Activated CD4-positive, alpha-beta T cell treated with anti-CD3 and anti-CD28 coated beads, Interleukin-2, amount 50 U/mL, for 48 hours (primary cell): Measurements from ENCODE around the gene ZMIZ1.
"Not testable (repeated sequence)": the region's sequence is repeated elsewhere in the genome, so short reads cannot be mapped to it uniquely, and the experiment has no call there.

Experiments
- DNase-seq, 2 experiments: peaks; one replicate each; pipeline ENCODE4 v3.0.0-alpha.2; 2020

The ZMIZ1 gene

DNA sequence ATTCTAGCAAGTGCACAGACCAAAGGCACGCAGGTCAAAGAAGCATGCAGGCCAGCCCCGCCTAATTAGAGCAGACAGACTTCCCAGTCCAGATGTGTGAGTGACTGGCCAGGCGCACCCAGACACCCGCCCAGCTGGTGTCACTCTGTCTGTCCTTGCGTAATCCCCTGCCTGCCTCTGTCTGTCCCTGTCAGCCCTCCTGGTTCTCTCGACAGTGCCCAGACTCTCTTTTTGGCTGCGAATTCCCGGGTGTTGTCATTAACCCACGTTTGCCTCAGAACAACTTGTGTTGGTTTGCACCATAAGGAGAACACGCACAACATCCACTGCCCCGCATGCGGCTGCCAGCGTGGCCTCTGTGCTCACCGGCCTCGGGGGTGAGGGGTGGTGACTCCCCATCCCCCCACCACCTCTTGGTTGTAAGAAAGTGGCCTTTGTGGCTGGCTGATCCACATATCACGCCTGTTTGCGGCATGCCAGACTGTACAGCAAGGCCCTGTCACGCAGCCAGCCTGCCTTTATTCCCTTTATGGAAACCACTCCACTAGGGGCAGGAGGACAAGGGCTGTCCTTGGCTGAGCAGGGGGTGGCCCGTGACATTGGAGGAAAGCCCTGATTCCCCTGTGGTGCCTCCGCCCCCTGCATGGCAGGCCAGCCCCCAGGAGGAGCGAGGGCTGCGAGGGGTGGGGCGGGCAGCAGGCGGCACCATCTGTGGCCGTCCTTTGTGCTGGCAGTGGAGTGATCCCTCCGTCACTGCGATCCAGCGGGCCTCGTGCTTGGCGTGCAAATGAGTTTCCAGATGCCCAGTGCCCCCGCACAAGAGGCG is 205.7 kb downstream of the ZMIZ1 start:
- no peak for DNase-seq

DNA sequence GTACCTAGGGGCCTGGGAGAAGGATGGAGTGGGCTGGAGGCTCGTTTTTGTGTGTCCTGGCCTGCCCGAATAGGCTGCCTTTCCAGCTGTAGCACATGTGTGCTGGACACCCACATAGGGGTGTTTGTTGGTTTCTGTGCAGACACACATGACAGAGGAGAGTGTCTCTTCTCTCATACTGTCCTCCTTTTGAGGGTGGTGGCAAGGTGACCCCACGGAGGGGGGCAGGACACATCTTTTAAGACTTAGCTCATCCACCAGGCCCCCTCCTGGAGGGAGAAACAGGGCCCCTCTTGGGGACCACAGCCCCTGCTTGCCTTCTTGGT is 206.3 kb downstream of the ZMIZ1 start:
- DNase-seq, result no peak

DNA sequence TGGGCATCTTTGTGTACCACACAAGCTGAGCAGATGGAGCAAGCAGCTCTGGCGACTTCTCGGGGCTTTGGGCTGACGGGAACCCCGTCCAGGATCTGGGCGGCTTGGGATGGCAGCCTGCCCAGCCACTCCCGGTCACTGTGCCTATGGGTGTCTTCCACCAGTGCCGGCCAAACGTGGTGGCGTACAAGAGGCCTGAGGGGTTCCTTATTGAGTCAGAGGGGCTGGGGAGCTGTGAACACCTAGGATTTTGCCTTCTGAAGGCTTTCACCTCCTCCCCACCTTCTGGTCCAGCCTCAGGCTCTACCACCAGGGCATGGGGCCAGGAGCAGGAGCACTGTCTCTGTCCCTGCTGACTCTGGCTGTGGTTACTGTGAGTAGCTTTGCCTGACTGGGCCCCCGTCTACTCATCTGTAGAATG is 206.7 kb downstream of the ZMIZ1 start:
- DNase-seq, result no peak

DNA sequence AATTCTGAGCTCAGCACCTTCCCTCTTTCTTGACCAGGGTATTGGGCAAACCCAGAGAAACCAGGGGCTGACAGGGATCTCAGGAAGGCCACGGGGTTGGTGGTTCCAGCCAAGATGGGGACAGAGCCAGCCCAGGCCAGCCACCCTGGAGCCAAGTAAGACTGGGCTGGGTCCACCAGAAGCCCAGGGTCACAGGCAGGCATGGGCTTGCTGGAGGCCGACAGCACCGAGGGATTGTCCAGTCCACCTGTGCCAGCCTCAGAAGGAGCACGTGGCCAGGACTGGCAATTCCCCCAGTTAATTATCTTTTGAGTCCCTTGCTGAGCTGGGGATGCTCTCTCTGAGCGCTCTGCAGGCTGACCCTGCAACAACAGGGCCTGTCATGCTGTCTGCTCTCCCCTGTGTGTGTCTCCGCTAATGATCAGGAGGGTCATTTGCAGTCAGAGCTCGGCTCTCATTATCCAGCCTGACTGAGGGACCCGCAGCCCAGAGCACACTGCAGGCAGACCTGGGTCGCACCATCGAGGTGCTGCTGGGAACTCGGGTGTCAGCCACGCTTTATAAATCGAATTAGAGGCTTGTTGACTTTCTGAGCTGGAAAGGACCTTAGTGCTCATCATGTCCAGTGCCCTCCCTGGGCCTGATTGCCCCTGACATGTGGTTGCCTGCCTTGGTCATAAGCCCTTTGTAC is 209.0 kb downstream of the ZMIZ1 start:
- no peak for DNase-seq

DNA sequence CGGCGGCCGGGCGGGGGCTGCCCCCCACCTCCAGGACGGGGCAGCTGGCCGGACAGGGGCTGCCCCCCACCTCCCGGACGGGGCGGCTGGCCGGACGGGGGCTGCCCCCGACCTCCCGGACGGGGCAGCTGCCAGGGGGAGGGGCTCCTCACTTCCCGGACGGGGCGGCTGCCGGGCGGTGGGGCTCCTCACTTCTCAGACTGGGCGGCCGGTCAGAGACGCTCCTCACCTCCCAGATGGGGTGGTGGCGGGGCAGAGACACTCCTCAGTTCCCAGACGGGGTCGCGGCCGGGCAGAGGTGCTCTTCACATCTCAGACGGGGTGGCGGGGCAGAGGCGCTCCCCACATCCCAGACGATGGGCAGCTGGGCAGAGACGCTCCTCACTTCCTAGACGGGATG is 210.3 kb downstream of the ZMIZ1 start:
- not testable (repeated sequence) for DNase-seq

DNA sequence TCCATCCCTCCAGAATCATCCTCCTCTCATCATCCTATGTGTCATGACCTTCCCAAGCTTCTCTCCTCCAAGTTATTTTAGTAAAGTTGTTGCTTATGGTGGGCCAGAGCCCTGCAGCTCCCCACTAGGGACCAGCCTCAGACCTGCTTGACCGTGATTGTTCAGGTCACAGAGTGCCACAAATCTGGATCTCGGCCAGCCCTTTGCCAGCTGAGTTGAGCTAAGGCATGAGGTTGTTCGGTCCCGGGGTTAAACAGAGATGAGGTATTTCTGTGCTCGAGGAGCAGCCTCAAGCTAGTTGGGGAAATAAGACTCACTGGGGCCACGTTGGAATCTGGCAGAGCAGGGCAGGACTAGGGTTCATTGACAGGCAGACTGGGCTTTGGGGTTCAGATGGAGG is 212.2 kb downstream of the ZMIZ1 start:
- no peak for DNase-seq

DNA sequence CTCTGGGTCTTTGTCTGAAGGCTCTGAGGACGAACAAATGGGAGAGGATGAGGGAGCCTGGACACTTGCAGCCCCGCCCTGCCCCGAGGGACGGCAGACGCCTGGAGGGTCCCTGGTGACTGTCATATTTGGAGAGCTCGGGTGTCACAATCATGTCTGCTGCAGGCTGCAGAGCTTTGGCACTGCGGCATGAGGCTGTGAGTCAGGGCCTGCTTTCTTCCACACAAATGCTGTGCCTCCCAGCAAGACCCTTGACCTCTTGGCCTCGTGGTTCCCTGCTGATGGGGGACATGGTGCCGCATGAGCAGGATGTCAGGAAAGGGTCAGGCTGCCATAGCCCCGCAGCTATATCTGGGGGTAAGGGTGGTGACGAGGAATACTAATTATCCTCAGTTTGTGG is 213.6 kb downstream of the ZMIZ1 start:
- no peak for DNase-seq

DNA sequence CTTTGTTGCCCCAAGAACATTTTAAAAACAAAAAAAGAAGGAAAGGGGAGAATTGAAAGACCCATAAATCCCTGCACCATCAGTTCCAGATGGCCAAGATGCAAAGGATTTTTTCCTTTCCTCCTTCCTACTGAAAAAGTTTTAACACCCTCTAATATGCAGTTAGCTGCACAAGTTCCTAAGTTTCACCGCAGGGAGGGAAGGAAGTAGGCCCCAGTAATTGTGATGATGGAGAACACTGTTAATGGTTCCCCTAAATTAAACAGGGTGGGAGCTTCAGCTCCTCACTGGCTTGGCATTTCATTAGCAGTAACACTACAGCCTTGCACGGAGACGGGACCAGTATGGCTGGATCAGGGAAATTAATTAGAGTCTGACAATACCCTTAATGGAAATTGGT is 214.8 kb downstream of the ZMIZ1 start:
- no peak for DNase-seq

DNA sequence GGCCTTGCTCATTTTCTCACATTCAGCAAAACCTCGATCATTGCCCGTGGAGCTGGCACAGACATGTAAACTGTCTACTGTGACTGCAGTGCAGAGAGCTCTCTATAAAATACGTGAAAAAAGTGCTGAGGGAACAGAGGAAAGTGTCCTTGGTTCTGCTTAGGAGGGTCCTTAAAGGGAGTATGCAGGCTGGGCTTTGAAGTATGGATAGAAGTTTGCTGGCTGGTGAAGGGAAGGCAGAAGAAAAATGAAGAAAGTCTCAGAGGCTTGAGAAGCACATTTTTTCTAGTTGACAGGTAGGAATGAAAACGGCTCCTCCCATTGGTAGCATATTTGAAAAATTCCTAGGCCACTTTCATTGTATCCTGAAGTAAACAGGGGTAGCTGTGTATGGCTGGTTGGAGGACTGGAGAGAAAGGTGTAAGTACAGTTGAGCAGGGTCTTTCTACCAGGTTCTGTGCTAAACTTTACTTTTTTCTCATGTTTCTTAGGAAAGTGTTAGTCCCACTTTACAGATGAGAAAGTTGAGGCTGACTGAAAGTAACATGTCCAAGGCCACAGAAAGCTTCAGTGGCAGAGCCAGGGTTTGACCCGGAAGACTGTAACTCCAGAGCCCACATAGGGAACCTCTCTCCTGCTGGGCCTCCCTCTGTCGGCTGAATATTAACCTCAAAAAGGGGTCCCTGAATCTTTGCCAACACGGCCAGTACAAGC is 215.5 kb downstream of the ZMIZ1 start:
- DNase-seq, result no peak

DNA sequence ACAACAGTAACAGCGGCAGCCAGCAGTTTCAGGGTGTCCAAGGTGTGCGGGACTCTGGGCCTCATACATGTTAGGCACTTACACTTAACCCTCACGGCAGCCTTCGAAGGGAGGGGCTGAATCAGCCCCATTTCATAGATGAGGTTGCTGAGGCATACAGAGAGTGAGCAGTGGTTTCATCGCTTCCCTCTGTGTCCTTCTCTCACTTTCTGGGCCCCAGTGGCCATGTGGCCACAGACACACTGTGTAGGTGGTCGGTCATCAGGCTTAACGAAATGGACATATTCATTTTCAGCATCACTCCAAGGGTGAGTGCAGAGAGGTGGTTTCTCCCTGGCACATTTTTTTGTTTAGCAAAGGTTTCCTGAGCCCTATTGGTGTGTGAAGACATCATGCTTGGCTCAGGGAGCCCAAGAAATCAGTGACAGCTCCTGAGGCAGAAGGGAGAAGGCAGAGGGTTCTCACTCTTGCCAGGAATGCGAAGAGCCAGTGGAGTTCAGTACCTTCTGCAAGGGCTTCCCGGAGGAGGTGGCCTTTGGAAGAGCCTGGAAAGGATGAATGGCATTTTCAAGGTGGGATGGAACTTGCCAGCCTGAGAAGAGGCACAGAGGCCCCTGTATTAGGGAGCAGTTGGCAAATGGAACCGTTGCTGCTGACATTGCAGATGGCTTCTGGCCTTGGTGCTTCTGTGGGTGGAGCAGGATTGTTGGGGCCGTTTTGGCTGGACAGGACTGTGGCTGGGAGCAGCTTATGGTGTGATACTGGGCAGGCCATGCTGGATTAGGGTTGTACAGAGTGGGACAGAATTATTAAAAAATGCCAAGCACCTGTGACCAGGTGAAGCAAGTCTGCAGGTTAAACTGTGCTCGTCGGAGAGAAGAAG is 216.8 kb downstream of the ZMIZ1 start:
- peak; percentile 43 to 63 for DNase-seq

DNA sequence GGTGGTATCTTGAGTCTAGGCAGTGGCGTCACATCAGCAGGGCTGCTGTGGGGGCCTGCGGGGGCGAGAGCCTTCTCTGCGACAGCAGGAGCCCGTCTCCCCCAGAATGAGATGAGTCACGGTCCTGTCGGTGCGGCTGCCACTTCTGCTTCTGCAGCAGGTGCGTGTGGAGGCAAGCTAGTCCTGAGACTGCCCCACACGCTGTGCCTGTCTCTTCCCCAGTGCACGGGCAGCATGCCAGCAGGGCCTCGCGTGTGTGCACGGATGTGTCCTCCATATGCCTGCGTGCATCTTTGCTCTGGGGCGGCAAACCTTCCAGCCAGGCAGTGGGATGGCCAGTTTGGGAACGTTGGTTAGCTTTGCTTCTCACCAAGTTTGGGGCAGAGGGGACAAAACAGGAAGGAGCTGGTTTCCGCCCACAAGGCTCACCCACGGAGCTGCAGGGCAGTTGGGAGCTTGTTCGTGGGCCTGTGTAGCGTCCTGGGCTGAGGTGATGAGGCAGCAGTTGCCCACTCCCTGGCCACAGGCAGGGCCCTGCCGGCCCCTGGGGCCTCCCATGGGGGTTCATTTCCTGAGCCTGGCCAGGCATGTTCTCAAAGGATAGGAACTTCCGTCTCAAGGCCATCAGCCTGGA is 217.7 kb downstream of the ZMIZ1 start:
- peak; percentile 71 to 79 for DNase-seq

DNA sequence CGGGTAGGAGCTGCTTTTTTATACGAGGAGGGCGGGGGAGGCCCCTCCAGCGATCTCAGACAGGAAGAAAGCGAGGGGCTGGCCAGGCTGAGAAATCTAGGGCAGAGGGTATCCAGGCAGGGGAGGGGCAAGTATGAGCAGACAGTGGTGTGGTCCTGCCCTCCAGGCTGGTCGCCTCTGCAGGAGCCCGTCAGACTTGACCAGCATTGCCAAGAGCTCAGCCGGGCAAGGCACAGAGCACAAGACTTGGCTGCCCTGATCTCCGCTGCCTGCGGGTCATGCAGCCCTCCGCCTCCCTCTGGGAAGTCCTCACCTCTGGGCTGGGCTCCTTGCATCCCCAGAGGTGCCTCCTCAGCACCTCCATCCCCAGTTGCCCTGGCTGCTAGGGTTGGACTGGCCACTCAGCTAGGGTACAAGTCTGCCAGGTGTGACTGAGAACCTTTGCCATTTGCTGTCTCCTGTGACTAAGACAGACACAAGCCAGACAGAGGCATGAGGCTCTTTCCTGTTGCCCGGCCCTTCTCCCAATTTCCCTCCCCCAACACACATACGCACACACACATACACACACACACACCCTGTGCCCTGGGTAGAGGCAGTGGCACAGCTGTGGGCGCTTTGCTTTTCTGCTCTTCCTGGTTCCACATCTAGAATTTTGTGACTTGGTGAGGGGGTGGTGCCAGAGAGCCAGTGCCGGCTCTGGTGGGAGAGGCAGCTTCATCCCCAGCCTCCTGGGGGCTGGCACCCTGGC is 219.4 kb downstream of the ZMIZ1 start:
- no peak for DNase-seq

DNA sequence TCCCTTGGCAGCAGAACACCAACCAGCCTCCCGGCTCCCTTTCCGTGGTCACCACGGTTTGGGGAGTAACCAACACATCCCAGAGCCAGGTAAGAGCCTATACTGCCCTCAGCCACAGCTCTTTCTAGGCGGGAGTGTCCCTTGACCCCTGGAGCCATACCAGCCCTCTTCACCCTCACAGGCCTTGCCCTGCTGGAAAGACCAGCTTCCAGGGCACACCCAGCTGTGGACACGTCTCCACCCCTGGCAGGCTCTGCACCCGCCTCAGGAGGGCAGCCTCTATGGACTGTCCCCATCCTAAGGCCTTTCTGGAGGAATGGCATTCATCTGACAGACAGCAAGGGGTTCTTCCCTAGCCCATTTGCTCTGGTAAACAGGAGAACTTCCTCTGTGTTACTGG is 221.0 kb downstream of the ZMIZ1 start:
- DNase-seq, result no peak

DNA sequence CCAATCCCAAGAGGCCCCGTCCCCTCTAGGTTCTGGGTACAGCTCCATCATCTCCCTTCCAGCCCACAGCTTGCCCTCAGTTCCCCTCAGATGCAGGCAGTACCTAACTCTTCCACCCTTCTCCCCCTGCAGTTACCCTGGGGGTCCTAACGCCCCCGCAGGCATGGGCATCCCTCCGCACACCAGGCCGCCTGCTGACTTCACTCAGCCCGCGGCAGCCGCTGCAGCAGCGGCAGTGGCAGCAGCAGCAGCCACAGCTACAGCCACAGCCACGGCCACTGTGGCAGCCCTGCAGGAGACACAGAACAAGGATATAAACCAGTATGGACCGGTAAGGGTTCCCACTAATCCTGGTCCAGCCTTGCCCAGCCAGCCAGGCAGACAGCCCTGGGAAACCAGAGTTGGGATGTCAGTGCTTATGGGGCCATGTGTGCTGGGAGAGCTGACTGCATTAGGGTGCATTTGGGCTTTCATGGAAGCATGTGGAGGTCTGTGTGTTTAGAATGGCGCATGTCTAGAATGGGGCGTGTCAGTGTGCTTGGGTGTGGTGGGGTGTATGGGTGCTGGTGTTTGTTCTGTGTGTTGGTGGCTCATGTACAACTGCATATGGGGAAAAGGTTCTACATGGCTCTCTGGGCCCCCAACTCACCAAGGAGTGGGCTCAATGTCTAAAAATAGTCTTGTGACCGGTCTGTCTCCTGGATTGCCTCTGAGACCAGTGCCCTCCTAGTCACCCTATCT is 223.4 kb downstream of the ZMIZ1 start:
- no peak for DNase-seq

DNA sequence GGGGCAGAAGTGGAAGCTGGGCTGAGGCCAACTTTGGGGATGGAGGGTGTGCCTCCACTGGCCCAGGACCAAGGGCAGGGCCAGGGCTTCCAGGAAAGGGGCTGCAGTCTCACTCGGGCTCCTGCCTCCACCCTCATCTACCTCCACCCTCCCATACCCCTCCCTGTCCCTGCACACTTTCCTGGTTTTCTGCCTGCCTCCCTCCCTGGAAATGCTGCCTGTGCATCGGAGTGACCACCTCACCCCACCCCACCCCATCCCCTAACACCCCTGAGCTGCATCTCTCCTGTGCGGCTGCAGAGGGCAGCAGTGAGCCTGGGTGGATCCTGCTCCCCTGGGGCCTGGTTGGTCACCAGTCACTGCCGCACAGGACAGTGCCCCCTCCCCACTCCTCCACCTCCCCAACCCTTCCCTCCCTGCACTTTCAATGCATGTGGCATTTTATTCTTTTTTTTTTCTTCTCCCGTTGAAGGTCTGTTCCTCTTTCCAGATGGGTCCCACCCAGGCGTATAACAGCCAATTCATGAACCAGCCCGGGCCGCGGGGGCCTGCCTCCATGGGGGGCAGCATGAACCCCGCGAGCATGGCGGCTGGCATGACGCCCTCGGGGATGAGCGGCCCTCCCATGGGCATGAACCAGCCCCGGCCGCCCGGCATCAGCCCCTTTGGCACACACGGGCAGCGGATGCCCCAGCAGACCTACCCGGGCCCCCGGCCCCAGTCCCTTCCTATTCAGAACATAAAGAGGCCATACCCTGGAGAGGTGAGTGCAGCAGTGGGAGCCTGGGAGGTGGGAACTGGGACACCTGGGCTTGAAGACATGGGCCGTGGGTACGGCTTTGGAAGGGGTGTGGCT is 224.4 kb downstream of the ZMIZ1 start:
- peak; percentile 41 to 46 for DNase-seq

DNA sequence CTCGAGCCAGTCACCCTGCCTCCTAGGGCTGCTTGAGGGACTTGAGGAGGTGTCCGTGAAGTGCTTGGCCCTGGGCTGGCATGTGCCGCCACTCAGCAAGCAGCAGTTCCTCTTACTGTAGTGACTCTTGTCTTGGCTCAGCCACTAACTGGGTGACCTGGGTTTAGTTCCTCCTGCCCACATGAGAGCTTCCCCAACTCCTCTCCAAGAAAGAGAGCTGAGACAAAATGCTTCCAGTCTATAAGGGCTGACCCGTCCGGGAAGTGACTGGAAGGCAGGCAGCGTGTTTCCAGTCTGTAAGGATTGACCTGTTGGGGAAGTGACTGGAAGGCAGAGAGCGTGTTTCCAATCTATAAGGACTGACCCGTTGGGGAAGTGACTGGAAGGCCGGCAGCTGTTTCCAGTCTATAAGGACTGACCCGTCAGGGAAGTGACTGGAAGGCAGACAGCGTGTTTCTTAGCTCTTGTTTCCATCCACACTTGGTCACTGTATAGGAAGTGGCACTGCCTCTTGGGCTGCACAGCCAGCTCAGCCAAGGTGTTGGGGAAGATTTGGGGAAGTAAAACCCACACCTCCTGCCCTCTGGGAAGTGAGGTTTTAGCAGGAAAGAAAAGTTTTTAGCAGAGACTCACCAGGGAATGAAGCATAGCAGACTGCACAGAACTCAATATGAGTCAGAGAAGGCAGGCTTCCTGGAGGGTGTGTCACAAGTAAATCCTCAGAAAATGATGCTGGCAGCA is 225.2 kb downstream of the ZMIZ1 start:
- DNase-seq, result no peak

DNA sequence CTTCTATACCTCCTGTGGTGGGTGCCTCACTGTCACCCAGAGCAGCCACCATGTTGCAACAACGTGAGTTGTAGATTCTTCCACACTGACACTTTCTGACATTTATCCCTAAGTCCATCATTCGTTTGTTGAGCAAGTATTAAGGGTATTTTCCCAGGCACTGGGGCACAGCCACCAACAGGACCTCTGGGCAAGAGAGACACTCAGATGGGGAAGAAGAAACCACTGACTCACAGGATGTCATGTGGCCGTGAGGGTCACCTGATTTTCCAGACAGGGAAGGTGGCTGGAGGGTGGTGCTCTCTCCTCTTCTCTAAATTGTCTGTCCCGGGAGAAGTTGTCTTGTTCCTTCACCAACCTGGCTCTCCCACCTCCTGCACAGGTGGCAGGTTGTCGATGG is 226.8 kb downstream of the ZMIZ1 start:
- no peak for DNase-seq

DNA sequence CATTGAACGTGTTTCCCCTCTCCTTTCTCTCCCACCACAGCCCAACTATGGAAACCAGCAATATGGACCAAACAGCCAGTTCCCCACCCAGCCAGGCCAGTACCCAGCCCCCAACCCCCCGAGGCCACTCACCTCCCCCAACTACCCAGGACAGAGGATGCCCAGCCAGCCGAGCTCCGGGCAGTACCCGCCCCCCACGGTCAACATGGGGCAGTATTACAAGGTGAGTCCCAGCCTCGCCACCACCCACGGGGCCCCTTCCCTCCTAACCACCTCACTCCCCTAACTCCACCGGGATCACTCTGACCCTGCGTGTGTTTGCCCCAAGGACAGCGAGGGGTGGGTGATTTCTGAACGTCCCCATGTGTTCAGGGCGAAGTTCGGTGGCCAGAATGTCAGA is 227.7 kb downstream of the ZMIZ1 start:
- no peak for DNase-seq
